SHP77 (cell line): Measurements from ENCODE around the gene DVL2.

Source experiments
- DNase-seq, 2 experiments: peaks; one replicate each; lab custom pipeline; 2025; lab: John Stamatoyannopoulos, UW

The DVL2 gene

GRCh38 chr17:7219229-7219811, 15.0 kb downstream of the DVL2 start:
- no peak for DNase-seq

- no peak for DNase-seq
Measured at GRCh38 chr17:7218758-7219157, 15.6 kb downstream of the DVL2 start.

GRCh38 chr17:7218166-7218565, 16.2 kb downstream of the DVL2 start:
- no peak for DNase-seq

GRCh38 chr17:7217113-7217987, 17.0 kb downstream of the DVL2 start:
- peak; percentile 39 to 73 for DNase-seq

- no peak for DNase-seq
Measured at GRCh38 chr17:7216242-7217112, 17.8 kb downstream of the DVL2 start.

GRCh38 chr17:7215652-7216180, 18.6 kb downstream of the DVL2 start:
- peak; percentile 15 to 34 for DNase-seq

GRCh38 chr17:7215136-7215638, 19.1 kb downstream of the DVL2 start:
- DNase-seq: no peak

- peak; percentile 99 for DNase-seq
Measured at GRCh38 chr17:7214300-7215135, 19.8 kb downstream of the DVL2 start.

GRCh38 chr17:7213895-7214299, 20.4 kb downstream of the DVL2 start:
- DNase-seq: peak; percentile 92 to 94

- no peak for DNase-seq
Measured at GRCh38 chr17:7211491-7212273, 22.6 kb downstream of the DVL2 start.

- no peak for DNase-seq
Measured at GRCh38 chr17:7208754-7209460, 25.4 kb downstream of the DVL2 start.

GRCh38 chr17:7208027-7208571, 26.2 kb downstream of the DVL2 start:
- no peak for DNase-seq

GRCh38 chr17:7207120-7208001, 27.0 kb downstream of the DVL2 start:
- no peak for DNase-seq

- no peak for DNase-seq
Measured at GRCh38 chr17:7205561-7205960, 28.8 kb downstream of the DVL2 start.

GRCh38 chr17:7204828-7205461, 29.4 kb downstream of the DVL2 start:
- DNase-seq: peak; percentile 94 to 96

GRCh38 chr17:7204336-7204735, 30.0 kb downstream of the DVL2 start:
- DNase-seq: no peak

GRCh38 chr17:7203391-7203790, 30.9 kb downstream of the DVL2 start:
- no peak for DNase-seq
